IgD-negative memory B cell (primary cell): ENCODE data around the gene GRM4. TPM values are rescaled to one million over a fixed set of nuclear protein-coding genes. Genes with fewer than 3 reads are reported as not detected.
A peak's percentile ranks its signal among the peaks of the same experiment; 100 is the strongest.

Experiments used
- H3K27ac Mint-ChIP-seq, 3 donors: one replicate each; pipeline ENCODE4 v1.8.0; 2020 to 2022; ENCODE audit warnings: mild to moderate bottlenecking in 3 of 3, mixed read lengths in 3 of 3, moderate library complexity in 1 of 3
- H3K27me3 Mint-ChIP-seq: one replicate; pipeline ENCODE4 v1.8.0; 2021; ENCODE audit warnings: mixed read lengths
- H3K36me3 Mint-ChIP-seq: one replicate; pipeline ENCODE4 v1.8.0; 2020; ENCODE audit warnings: mild to moderate bottlenecking, mixed read lengths
- H3K4me1 Mint-ChIP-seq, 3 donors: one replicate each; pipeline ENCODE4 v1.8.0; 2020 to 2022; ENCODE audit warnings: mixed read lengths in 3 of 3, mild to moderate bottlenecking in 1 of 3
- H3K4me3 Mint-ChIP-seq, 4 donors: one replicate each; pipeline ENCODE4 v1.8.0; 2020 to 2022; ENCODE audit warnings: mild to moderate bottlenecking in 4 of 4, mixed read lengths in 4 of 4, moderate library complexity in 3 of 4
- H3K9me3 Mint-ChIP-seq, 3 donors: one replicate each; pipeline ENCODE4 v1.8.0; 2020 to 2021; ENCODE audit warnings: mixed read lengths in 3 of 3, mild to moderate bottlenecking in 1 of 3
- polyA plus RNA-seq: library from polyadenylated mRNA; unstranded; fragments of 300-500 nt; fragmentation: Illumina TruSeq; gene quantifications from one replicate; pipeline ENCODE4 v1.2.3, GENCODE V29; 2021

Gene GRM4
- polyA plus RNA-seq, 1 donor from 2014 or later = not detected

DNA sequence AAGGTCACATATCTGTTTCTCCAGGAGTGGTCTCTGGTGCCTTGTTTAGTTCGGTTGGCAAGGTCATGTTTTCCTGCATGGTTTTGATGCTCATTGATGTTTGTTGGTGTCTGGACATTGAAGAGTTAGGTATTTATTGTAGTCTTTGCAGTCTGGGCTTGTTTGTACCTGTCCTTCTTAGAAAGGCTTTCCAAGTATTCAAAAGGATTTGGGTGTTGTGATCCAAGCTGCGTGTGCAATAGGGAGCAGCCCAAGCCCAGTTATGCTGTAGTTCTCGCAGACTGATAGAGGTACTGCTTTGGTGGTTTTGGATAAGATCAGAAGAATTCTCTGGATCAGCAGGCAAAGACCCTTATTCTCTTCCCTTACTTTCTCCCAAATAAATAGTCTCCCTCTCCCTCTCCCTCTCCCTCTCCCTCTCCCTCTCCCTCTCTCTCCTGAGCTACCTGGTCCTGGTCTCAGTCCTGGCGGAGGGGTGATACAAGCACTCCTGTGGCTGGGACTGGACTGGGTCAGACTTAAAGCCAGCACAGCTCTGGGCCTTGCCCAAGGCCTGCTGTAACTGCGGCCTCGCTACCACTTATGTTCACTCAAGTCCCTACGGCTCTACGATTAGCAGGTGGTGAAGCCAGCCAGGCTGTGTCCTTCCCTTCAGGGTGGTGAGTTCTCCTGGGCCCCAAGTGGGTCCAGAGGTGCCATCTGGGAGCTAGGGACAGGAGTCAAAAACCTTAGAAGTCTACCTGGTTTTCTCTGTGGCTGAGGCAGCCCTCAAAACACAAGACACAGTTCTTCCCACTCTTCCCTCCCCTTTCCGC, 27.3 kb upstream of the GRM4 start:
- no peak overlapping the region for H3K4me3 Mint-ChIP-seq
- no peaks in the 10 kb centered on the region for H3K27me3 Mint-ChIP-seq
- H3K36me3 Mint-ChIP-seq = peaks cover 2% of the 10 kb centered on the region
- no peak overlapping the region for H3K27ac Mint-ChIP-seq
- peaks cover 0 to 3% (median 0%) of the 10 kb centered on the region in 3 donors for H3K9me3 Mint-ChIP-seq
- H3K4me1 Mint-ChIP-seq = peaks cover 0 to 2% (median 2%) of the 10 kb centered on the region in 3 donors

DNA sequence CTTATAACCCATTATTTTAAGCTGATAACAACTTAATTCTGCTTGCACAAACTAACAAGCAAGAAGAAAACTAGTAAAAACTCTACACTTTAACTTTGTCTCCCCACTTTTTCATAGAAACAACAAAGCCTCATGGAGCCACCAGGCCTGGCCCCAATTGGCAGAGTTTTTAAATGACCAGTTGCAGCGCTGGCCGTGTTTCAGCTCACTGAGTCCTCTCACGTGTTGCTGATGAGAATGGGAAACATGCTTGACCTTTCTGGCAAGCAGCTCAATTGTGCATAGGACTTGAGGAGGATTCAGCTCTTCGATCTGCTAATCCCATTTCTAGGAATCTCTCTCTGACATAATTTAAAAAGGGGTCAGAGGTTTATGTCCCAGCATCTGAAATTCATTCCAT, 24.5 kb upstream of the GRM4 start:
- peaks cover 2% of the 10 kb centered on the region for H3K36me3 Mint-ChIP-seq
- H3K4me3 Mint-ChIP-seq = no peak overlapping the region
- peaks cover 0 to 3% (median 0%) of the 10 kb centered on the region in 3 donors for H3K9me3 Mint-ChIP-seq
- no peak overlapping the region for H3K27ac Mint-ChIP-seq
- no peaks in the 10 kb centered on the region for H3K27me3 Mint-ChIP-seq
- peaks cover 0 to 2% (median 2%) of the 10 kb centered on the region in 3 donors for H3K4me1 Mint-ChIP-seq

DNA sequence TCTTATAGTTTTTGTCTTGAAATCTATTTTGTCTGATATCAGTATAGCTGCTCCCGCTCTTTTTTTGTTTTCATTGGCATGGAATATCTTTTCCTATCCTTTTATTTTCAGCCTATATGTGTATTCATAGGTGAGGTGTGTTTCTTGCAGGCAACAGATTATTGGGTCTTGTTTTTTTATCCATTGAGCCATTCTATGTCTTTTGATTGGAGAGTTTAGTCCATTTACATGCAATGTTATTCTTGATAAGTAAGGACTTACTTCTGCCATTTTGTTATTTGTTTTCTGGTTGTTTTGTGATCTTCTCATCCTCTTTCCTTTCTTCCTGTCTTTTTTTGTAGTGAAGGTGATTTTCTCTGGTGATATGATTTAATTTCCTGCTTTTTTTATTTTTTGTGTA, 24.0 kb upstream of the GRM4 start:
- H3K27ac Mint-ChIP-seq = no peak overlapping the region
- no peak overlapping the region for H3K4me3 Mint-ChIP-seq
- no peaks in the 10 kb centered on the region for H3K27me3 Mint-ChIP-seq
- H3K9me3 Mint-ChIP-seq = peaks cover 0 to 3% (median 0%) of the 10 kb centered on the region in 3 donors
- peaks cover 2% of the 10 kb centered on the region for H3K36me3 Mint-ChIP-seq
- H3K4me1 Mint-ChIP-seq = peaks cover 0 to 4% (median 2%) of the 10 kb centered on the region in 3 donors

DNA sequence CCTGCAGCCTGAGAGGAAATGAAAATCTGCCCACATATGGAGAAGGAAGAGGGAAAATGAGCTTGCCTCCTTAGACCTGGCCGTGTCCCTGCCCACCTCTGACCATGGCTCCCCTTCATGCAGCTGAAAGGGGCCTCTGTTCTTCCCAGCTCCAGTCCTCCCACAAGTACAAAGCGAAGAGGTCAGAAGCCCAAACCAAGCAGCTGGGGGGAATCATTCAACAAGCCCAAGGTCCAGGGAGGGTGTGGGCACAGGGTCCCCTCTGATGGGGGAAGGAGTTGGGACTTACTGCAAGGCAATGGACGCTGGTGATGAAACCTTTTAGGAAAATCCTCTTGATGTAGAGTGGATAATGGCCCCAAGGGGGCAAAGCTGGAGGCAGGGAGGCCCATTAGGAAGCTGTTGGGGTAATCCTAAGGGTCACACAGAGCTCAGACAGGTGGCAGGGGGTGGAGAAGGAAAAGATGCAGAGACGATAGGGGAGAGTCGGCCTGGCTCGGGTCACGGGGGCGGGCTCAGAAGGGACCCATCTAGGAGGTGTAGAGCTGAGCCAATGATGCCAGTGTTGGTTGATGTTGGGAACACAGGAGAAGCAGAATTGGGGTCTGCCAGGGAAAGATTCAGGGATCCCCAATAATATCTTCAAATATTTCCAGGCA, 16.1 kb upstream of the GRM4 start:
- H3K4me1 Mint-ChIP-seq = peaks cover 0 to 3% (median 0%) of the 10 kb centered on the region in 3 donors
- peak overlapping the region in 1 of 3 donors; percentile 48 for H3K27ac Mint-ChIP-seq
- peaks cover 4% of the 10 kb centered on the region for H3K27me3 Mint-ChIP-seq
- no peaks in the 10 kb centered on the region for H3K9me3 Mint-ChIP-seq
- H3K4me3 Mint-ChIP-seq = no peak overlapping the region
- H3K36me3 Mint-ChIP-seq = peaks cover 3% of the 10 kb centered on the region

DNA sequence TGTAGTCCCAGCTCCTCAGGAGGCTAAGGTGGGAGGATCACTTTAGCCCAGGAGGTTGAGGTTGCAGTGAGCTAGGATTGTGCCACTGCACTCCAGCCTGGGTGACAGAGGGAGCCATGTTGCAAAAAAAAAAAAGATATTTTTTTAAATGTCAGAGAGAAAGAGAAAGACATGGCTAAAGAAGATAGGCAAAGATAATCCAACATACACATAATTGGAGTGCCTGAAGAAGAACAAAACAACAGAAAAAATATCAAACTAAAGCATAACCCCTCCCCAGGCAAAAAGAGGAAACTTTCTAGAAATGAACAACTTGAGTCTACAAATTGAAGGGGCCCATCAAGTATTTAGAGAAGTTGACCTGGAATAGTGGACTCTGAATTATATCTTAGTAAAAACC, 14.0 kb upstream of the GRM4 start:
- no peaks in the 10 kb centered on the region for H3K9me3 Mint-ChIP-seq
- H3K4me3 Mint-ChIP-seq = no peak overlapping the region
- H3K27me3 Mint-ChIP-seq = peaks cover 4% of the 10 kb centered on the region
- H3K4me1 Mint-ChIP-seq = peaks cover 0 to under 1% (median 0%) of the 10 kb centered on the region in 3 donors
- H3K27ac Mint-ChIP-seq = no peak overlapping the region
- H3K36me3 Mint-ChIP-seq = peaks cover 3% of the 10 kb centered on the region

DNA sequence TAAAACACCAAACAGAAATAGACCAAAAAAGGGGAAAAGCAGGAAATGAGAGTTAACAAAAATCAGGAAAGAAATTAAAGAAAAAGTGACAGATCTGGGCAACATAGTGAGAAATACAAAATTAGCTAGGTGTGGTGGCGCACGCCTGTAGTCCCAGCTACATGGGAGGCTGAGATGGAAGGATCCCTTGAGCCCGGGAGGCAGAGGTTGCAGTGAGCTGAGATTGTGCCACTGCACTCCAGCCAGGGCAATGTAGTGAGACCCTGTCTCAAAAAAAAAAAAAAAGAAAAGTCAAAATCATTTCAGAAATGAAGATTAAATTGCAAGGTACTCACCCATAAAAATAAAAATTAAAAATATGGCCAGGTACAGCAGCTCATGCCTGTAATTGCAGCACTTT, 13.0 kb upstream of the GRM4 start:
- H3K27me3 Mint-ChIP-seq = peaks cover 5% of the 10 kb centered on the region
- peaks cover 0 to 4% (median 0%) of the 10 kb centered on the region in 3 donors for H3K4me1 Mint-ChIP-seq
- H3K4me3 Mint-ChIP-seq = peak overlapping the region in 1 of 4 donors; percentile 18
- no peaks in the 10 kb centered on the region for H3K9me3 Mint-ChIP-seq
- H3K36me3 Mint-ChIP-seq = peaks cover 3% of the 10 kb centered on the region
- no peak overlapping the region for H3K27ac Mint-ChIP-seq

DNA sequence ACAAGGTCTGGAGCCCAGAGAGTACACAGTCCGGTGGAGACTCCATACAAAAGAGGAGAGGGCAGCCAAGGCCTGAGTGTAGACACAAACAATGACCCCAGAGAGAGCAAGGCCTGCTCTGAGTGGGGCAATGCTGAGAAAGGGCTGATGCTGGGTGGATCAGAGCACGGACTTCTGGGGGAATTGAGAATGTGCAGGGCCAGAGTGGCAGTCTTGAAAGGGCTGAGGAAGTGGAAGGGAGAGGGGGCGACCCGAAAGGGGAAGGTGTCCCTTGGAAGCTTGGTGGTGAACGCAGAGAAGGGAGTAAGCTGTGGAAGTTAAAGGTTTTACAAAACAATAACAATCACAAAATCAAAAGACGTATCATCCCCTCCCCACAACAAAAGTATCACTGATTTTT, 12.0 kb upstream of the GRM4 start:
- Mint-ChIP-seq H3K9me3 (no peaks in the 10 kb centered on the region), H3K4me3 (no peak overlapping the region), H3K36me3 (peaks cover 6% of the 10 kb centered on the region), H3K27me3 (peaks cover 13% of the 10 kb centered on the region), H3K4me1 (peaks cover 0 to 4% (median 3%) of the 10 kb centered on the region in 3 donors), H3K27ac (no peak overlapping the region)

DNA sequence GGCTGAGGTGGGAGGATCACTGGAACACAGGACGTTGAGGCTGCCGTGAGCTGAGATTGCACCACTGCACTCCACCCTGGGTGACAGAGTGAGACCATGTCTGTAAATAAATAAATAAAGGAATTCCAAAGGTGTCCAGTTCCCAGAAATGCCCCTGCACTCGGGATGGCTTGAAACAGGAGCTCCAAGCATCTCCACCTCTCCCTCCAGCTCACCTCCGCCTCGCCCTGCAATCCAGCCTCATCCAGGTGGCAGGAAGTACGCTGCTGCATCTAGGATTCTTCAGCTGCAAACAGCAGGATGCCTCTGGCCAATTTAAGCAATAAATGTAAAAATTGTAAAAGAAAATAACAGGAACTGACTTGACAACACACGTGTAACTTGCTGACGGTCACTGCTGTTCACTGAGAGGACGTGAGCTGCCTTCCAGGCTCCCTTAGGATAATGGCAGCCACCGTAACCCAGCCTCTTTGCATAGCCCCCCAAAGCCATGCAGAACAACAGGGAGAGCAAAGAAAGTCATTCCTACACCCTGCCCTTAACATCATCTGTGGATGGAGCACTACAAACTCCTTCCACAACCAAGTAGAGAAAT, 11.4 kb upstream of the GRM4 start:
- Mint-ChIP-seq H3K4me1 (peaks cover 0 to 4% (median 3%) of the 10 kb centered on the region in 3 donors), H3K4me3 (peak overlapping the region in 1 of 4 donors; percentile 8), H3K9me3 (no peaks in the 10 kb centered on the region), H3K27ac (no peak overlapping the region), H3K27me3 (peaks cover 18% of the 10 kb centered on the region), H3K36me3 (peaks cover 6% of the 10 kb centered on the region)

DNA sequence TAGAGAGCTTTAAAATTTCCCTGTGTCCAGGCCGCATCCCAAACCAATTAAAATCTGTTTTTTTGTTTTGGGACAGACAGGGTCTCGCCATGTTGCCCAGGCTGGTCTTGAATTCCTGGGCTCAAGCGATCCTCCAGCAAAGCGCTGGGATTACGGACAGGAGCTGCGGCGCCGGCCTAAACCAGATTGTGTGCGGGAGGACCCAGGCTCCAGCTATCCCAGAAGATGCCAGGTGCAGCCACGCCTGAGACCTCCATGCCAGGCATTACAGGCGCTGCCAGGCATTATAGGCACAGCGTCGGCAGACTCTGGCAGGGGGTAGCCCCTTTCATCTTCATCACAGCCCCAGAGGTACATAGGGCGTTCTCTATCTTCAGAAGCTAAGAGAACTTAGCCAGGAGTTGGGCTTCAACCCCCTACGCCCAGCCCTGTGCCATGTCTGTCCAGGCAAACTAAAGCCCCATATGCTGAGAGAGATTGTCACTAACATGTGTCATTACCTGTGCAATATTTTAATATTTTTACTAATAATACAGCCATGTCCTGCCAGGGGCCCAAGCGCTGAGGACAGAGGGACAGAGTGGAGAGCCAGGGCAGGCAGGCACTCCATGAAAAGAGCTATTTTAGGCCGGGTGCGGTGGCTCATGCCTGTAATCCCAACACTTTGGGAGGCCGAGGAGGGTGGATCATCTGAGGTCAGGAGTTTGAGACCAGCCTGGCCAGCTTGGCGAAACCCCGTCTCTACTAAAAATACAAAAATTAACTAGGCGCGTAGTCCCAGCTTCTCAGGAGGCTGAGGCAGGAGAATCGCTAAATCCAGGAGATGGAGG, 9.8 kb upstream of the GRM4 start:
- Mint-ChIP-seq H3K4me1 (peaks cover 0 to 4% (median 3%) of the 10 kb centered on the region in 3 donors), H3K4me3 (no peak overlapping the region), H3K27ac (no peak overlapping the region), H3K27me3 (peaks cover 27% of the 10 kb centered on the region), H3K36me3 (peaks cover 5% of the 10 kb centered on the region), H3K9me3 (no peaks in the 10 kb centered on the region)

DNA sequence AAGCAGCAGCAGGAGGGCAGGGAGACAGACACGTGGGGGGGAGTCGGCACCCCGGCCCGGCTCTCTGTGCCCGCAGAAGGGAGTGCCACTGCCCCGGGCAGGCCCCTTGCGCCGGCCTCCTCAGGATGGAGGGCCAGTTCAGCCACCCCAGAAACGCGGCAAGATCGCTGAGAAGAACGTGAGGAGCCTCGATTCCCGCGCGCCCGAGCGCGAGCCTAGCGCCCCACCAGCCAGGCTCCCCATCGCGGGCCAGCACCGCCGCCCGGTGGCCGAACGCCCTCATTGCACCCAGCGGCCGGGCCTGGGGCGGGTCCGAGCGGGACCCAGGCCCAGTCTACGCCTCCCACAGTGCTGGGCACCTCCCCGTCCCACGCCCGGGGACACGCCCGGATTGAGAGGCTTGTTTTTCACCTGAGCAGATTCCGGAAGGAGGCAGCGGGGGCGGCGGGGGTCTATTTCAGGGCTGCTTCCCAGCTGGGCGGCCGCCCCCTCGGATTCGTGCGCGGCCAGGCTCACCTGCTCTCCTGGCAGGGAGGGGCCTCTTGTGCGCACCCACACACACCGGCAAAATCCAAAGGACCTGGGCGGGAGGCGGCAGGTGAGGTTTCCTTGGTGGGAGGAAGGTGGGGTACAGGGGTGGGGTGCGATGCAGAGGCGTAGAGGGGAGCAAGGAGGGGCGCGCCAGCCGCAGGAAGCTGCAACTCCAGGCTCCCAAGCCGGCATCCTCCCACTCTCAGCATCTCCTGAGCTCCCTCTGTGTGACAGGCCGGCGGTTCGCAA, 9.0 kb upstream of the GRM4 start:
- H3K27me3 Mint-ChIP-seq = peaks cover 29% of the 10 kb centered on the region
- H3K27ac Mint-ChIP-seq = no peak overlapping the region
- peak overlapping the region in 3 of 4 donors; percentile 12 to 81 (median 17) for H3K4me3 Mint-ChIP-seq
- peaks cover 5% of the 10 kb centered on the region for H3K36me3 Mint-ChIP-seq
- no peaks in the 10 kb centered on the region for H3K9me3 Mint-ChIP-seq
- peaks cover 0 to 4% (median 3%) of the 10 kb centered on the region in 3 donors for H3K4me1 Mint-ChIP-seq

DNA sequence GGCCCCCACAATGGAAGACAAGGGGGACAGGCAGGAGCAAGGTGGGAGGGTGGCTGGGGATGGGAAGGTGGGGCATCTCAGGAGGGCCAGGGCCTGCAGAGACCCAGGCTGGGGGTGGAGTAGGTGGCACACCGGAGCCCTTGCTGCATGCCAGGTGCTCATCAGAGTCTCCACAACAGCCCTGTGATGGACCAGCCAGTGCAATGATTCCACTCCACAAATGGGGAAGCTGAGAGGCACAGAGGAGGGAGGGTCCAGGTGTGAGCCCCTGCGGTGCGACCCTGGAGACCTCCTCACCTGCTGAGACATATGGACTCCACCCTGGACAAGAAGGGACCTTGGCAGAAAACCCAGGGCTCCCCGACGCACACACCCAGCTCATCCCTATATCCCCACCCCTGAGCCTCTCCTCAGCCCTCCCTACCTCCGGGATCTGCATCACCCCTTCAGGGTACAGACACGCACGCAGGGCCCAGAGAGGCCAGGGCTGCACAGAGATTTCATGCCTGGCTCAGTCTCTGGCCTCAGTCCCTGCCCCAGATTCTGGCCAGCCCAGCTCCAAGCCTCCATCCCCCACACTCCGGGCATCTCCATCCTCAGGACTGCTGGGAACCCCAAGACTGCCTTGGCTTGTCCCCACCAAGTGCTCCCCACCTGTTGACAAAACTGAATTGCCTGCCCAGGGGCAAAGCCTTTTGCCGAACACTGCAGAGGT, 7.1 kb upstream of the GRM4 start:
- H3K36me3 Mint-ChIP-seq = peaks cover 3% of the 10 kb centered on the region
- no peak overlapping the region for H3K27ac Mint-ChIP-seq
- H3K4me1 Mint-ChIP-seq = peaks cover 0 to 4% (median 3%) of the 10 kb centered on the region in 3 donors
- H3K4me3 Mint-ChIP-seq = no peak overlapping the region
- H3K27me3 Mint-ChIP-seq = peaks cover 31% of the 10 kb centered on the region
- no peaks in the 10 kb centered on the region for H3K9me3 Mint-ChIP-seq

DNA sequence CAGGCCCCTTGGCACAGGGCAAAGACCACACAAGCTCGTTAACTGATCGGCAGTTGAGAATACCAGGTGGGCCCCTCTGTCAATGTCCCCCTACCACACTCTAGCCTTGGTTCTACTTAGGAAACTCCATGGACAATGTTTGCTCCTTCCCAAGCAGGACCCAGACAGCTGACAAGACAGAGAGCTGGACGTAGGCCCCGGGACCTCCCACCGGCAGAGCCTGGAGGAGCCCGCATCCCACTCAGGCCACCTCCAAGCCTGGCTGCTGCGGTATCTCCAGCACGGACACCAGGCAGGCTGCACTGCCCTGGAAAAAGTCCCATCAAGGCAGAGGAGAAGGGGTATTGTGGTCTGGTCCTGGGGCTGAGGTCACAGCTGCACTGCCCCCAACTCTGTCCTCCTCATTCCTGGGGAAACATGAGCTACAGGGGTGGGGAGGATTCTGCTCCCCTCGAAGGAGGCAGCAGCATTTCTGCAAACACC, 6.2 kb upstream of the GRM4 start:
- Mint-ChIP-seq H3K36me3 (peaks cover 3% of the 10 kb centered on the region), H3K27ac (no peak overlapping the region), H3K27me3 (peaks cover 27% of the 10 kb centered on the region), H3K9me3 (no peaks in the 10 kb centered on the region), H3K4me1 (peaks cover 0 to 4% (median 3%) of the 10 kb centered on the region in 3 donors), H3K4me3 (no peak overlapping the region)

DNA sequence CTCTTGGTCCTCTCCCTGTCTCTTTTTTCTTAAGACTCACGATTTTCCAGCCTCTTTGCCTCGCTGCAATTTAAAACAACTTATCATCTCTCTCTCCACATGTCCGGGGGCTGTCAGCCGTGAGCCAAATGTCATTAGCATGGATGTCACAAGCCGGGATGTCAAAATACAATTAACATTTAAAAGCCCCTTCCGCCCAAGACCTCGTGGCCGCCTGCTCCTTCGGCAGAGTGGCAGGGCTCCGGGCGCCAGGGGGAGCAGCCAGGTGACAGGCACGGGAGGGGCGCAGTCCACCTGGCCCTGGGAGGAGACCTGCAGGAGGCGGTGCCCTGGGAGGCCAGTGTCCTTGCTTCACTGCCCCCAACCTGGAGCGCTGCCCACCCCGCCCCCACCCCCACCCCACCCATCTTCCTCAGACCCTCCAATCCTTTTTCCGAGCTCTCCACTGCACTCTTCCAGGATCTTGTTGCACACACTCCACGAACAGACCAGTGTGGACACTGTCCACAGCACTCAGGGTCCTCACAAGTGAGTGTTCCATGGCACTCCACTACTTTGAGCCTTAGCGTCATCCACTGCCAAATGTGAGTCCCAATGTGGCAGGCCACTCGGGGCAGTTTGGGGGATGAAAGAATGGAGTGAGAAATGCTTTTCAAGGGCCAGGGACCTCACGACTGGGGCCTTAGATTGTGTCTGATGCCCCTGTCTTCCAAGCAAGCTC, 5.6 kb upstream of the GRM4 start:
- H3K36me3 Mint-ChIP-seq = peaks cover 3% of the 10 kb centered on the region
- peaks cover 27% of the 10 kb centered on the region for H3K27me3 Mint-ChIP-seq
- H3K9me3 Mint-ChIP-seq = no peaks in the 10 kb centered on the region
- H3K27ac Mint-ChIP-seq = no peak overlapping the region
- peaks cover 0 to 6% (median 4%) of the 10 kb centered on the region in 3 donors for H3K4me1 Mint-ChIP-seq
- no peak overlapping the region for H3K4me3 Mint-ChIP-seq
